HG03442 (cell line): ENCODE results near the gene IQGAP2.
"Not testable (repeated sequence)": the region's sequence is repeated elsewhere in the genome, so short reads cannot be mapped to it uniquely, and the experiment has no call there.

Experiments
- ATAC-seq: cut with Tn5 transposase; IDR thresholded peaks from one replicate; pipeline ENCODE4 v1.9.1; 2021; ENCODE audit warnings: mild to moderate bottlenecking, moderate library complexity; ENCODE audit not compliant: unreplicated experiment

IQGAP2 gene

GRCh38 chr5:76728965-76729364 lies 325.9 kb downstream of the IQGAP2 start:
- no peak for ATAC-seq

GRCh38 chr5:76729373-76730290 lies 326.5 kb downstream of the IQGAP2 start:
- ATAC-seq, result no peak

GRCh38 chr5:76732405-76733048 lies 329.4 kb downstream of the IQGAP2 start:
- no peak for ATAC-seq

- peak; percentile 66 for ATAC-seq
Observed at GRCh38 chr5:76733049-76733417, 329.9 kb downstream of the IQGAP2 start.

GRCh38 chr5:76735762-76736545 lies 332.9 kb downstream of the IQGAP2 start:
- no peak for ATAC-seq

GRCh38 chr5:76736679-76737556 lies 333.8 kb downstream of the IQGAP2 start:
- ATAC-seq, result peak; percentile 23

- no peak for ATAC-seq
Observed at GRCh38 chr5:76737846-76738245, 334.8 kb downstream of the IQGAP2 start.

- ATAC-seq, result not testable (repeated sequence)
Observed at GRCh38 chr5:76741506-76741905, 338.4 kb downstream of the IQGAP2 start.

GRCh38 chr5:76742583-76742982 lies 339.5 kb downstream of the IQGAP2 start:
- ATAC-seq, result no peak

- no peak for ATAC-seq
Observed at GRCh38 chr5:76744632-76745031, 341.5 kb downstream of the IQGAP2 start.

- ATAC-seq, result no peak
Observed at GRCh38 chr5:76745670-76746069, 342.6 kb downstream of the IQGAP2 start.

GRCh38 chr5:76746677-76747076 lies 343.6 kb downstream of the IQGAP2 start:
- no peak for ATAC-seq

- no peak for ATAC-seq
Observed at GRCh38 chr5:76747706-76748105, 344.6 kb downstream of the IQGAP2 start.

- ATAC-seq, result no peak
Observed at GRCh38 chr5:76751291-76751690, 348.2 kb downstream of the IQGAP2 start.

- no peak for ATAC-seq
Observed at GRCh38 chr5:76754668-76755078, 351.6 kb downstream of the IQGAP2 start.

GRCh38 chr5:76755779-76756637 lies 352.9 kb downstream of the IQGAP2 start:
- no peak for ATAC-seq

- no peak for ATAC-seq
Observed at GRCh38 chr5:76757049-76757448, 354.0 kb downstream of the IQGAP2 start.
